ENCODE data around the gene CBFA2T3. TPM values are rescaled to one million over a fixed set of nuclear protein-coding genes. Genes with fewer than 3 reads are reported as not detected.

CBFA2T3 gene
- total RNA-seq, 2 experiments from 2014 or later: not detected

GRCh38 chr16:88966986-88967829 is 9.8 kb downstream of the CBFA2T3 start:
- Mint-ChIP-seq H3K36me3 (ENCODE audit: low read depth) (no peaks in the 10 kb centered on the region), H3K27me3 (ENCODE audit: low read depth) (peaks cover 9% of the 10 kb centered on the region), H3K9me3 (no peaks in the 10 kb centered on the region), H3K4me1 (ENCODE audit: low read depth) (peaks cover 13% of the 10 kb centered on the region), H3K4me3 (no peak overlapping the region), H3K27ac (no peak overlapping the region)
- DNase-seq: no peak
- intact Hi-C loops (cut with micrococcal nuclease): no loop called here
- CTCF ChIA-PET: no interaction called here

GRCh38 chr16:88965826-88966480 is 11.1 kb downstream of the CBFA2T3 start:
- no peak overlapping the region for H3K27ac Mint-ChIP-seq
- peaks cover 9% of the 10 kb centered on the region for H3K27me3 Mint-ChIP-seq (ENCODE audit: low read depth)
- H3K4me3 Mint-ChIP-seq: no peak overlapping the region
- no peaks in the 10 kb centered on the region for H3K9me3 Mint-ChIP-seq
- CTCF ChIA-PET: interaction anchor here (1.0 kb wide), 1 partner anchor 202 kb away, joined by 3 read pairs; no protein-coding TSS in a partner anchor
- DNase-seq: no peak
- intact Hi-C loops (cut with micrococcal nuclease): no loop called here
- no peaks in the 10 kb centered on the region for H3K36me3 Mint-ChIP-seq (ENCODE audit: low read depth)
- peaks cover 13% of the 10 kb centered on the region for H3K4me1 Mint-ChIP-seq (ENCODE audit: low read depth)

DNA sequence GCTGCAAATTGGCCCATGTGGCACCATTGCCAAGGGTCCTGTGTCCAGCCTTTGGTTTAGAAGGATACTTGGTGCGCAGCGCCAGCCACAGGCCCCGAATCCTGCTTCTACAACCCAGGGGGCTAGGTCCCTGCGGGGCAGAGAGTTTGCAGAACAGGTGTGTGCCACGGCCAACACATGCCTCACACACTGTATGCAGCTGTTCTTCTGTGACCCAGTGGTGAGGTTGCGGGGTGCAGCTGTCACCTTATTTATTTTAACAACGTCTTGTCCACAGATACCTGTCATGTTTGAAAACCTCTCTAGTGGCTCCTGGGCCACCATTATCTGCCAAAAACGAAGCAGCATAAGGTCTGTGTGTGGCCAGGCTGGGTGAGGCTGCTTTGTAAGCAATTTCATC is 11.6 kb downstream of the CBFA2T3 start:
- Mint-ChIP-seq H3K27me3 (ENCODE audit: low read depth) (peaks cover 9% of the 10 kb centered on the region), H3K27ac (no peak overlapping the region), H3K4me3 (no peak overlapping the region), H3K36me3 (ENCODE audit: low read depth) (no peaks in the 10 kb centered on the region), H3K9me3 (no peaks in the 10 kb centered on the region), H3K4me1 (ENCODE audit: low read depth) (peaks cover 13% of the 10 kb centered on the region)
- CTCF ChIA-PET: interaction anchor here (0.6 to 1.0 kb wide), 2 partner anchors 22 to 202 kb away, joined by 3 read pairs; no protein-coding TSS in a partner anchor
- no peak for DNase-seq
- intact Hi-C loops (cut with micrococcal nuclease): no loop called here

GRCh38 chr16:88964636-88965035 is 12.4 kb downstream of the CBFA2T3 start:
- CTCF ChIA-PET: interaction anchor here (0.6 kb wide), 1 partner anchor 23 kb away, joined by 3 read pairs; no protein-coding TSS in a partner anchor
- H3K36me3 Mint-ChIP-seq (ENCODE audit: low read depth): no peaks in the 10 kb centered on the region
- no peak overlapping the region for H3K27ac Mint-ChIP-seq
- no peak overlapping the region for H3K4me3 Mint-ChIP-seq
- H3K27me3 Mint-ChIP-seq (ENCODE audit: low read depth): peaks cover 11% of the 10 kb centered on the region
- no peaks in the 10 kb centered on the region for H3K9me3 Mint-ChIP-seq
- DNase-seq: no peak
- intact Hi-C loops (cut with micrococcal nuclease): no loop called here
- peaks cover 13% of the 10 kb centered on the region for H3K4me1 Mint-ChIP-seq (ENCODE audit: low read depth)

GRCh38 chr16:88963583-88963982 is 13.4 kb downstream of the CBFA2T3 start:
- no peaks in the 10 kb centered on the region for H3K36me3 Mint-ChIP-seq (ENCODE audit: low read depth)
- H3K27me3 Mint-ChIP-seq (ENCODE audit: low read depth): peaks cover 21% of the 10 kb centered on the region
- CTCF ChIA-PET: no interaction called here
- H3K9me3 Mint-ChIP-seq: no peaks in the 10 kb centered on the region
- H3K4me1 Mint-ChIP-seq (ENCODE audit: low read depth): peaks cover 12% of the 10 kb centered on the region
- intact Hi-C loops (cut with micrococcal nuclease): no loop called here
- H3K27ac Mint-ChIP-seq: no peak overlapping the region
- no peak for DNase-seq
- no peak overlapping the region for H3K4me3 Mint-ChIP-seq

DNA sequence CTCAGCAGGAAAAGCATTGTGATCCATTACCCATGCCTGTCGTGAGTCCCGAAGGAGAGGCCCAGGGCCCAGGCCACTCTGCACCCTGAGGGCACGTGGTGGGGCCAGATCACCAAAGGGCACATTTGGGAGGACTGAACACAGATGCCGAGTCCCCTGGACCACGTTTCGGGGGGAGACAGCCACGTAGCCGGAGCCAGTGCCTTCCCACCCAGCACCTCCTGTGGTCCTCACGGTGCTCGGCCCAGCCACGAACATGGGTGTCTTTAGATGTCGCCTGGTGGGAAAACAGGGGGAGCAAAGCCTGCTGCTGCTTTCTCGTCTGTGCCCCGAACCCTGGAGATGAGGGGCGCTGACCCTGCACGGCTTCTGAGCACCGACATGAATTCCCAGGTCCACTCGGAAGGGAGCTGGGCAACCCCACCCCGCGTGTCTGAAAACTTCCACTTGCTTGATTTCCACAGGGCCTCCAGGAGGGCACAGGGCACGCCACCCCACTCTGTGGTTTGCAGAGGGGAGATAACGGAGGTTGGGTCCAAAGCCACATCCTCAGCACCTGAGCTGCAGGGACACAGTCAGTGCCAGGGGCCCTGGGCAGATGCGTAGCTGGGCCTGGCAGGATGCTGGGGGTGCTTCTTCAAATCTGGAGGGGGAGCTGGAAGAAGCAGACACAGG is 14.4 kb downstream of the CBFA2T3 start:
- CTCF ChIA-PET: no interaction called here
- H3K27ac Mint-ChIP-seq: no peak overlapping the region
- no peaks in the 10 kb centered on the region for H3K36me3 Mint-ChIP-seq (ENCODE audit: low read depth)
- H3K9me3 Mint-ChIP-seq: no peaks in the 10 kb centered on the region
- H3K4me3 Mint-ChIP-seq: no peak overlapping the region
- peaks cover 26% of the 10 kb centered on the region for H3K27me3 Mint-ChIP-seq (ENCODE audit: low read depth)
- peaks cover 13% of the 10 kb centered on the region for H3K4me1 Mint-ChIP-seq (ENCODE audit: low read depth)
- intact Hi-C loops (cut with micrococcal nuclease): no loop called here
- no peak for DNase-seq

DNA sequence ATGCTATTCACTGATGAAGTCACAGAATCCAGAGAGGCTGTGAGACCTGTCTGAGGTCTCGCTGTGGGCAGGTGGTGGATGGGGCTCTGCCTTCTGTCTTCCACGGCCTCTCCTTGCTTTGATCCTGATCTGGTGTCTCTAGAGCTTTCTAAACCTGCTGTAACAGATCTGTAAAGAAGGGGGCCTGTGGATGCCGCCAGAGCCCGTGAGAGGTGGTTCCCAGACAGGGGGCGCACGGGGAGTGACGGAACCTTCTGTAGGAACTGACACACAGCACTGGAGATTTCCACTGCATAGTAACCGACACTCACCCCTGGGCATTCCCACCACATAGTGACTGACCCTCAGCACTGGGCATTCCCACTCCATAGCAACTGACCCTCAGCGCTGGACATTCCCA is 16.0 kb downstream of the CBFA2T3 start:
- H3K4me3 Mint-ChIP-seq: no peak overlapping the region
- intact Hi-C loops (cut with micrococcal nuclease): no loop called here
- H3K4me1 Mint-ChIP-seq (ENCODE audit: low read depth): peaks cover 14% of the 10 kb centered on the region
- no peak for DNase-seq
- CTCF ChIA-PET: no interaction called here
- H3K36me3 Mint-ChIP-seq (ENCODE audit: low read depth): no peaks in the 10 kb centered on the region
- no peaks in the 10 kb centered on the region for H3K9me3 Mint-ChIP-seq
- H3K27ac Mint-ChIP-seq: no peak overlapping the region
- H3K27me3 Mint-ChIP-seq (ENCODE audit: low read depth): peaks cover 29% of the 10 kb centered on the region

DNA sequence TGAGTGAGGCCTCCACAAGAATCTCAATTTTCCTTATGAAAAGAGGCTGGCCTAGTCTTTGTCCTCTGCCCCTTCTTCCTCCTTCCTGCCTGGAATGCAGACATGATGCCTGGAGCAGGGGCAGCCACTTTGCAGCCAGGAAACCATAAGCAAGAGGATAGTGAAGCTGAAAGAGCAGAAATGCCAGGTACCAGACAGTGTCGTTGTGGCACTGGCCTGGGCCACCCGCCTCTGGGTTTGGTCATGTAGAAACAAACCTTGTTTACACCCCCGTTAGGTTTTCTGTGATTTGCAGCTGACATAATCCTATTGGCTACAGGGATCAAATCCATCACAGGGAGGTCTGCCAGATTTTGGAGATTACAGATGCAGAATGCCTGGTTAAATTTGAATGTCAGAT is 16.5 kb downstream of the CBFA2T3 start:
- CTCF ChIA-PET: no interaction called here
- no peak for DNase-seq
- Mint-ChIP-seq H3K36me3 (ENCODE audit: low read depth) (no peaks in the 10 kb centered on the region), H3K27me3 (ENCODE audit: low read depth) (peaks cover 29% of the 10 kb centered on the region), H3K4me1 (ENCODE audit: low read depth) (peaks cover 14% of the 10 kb centered on the region), H3K4me3 (no peak overlapping the region), H3K9me3 (no peaks in the 10 kb centered on the region), H3K27ac (no peak overlapping the region)
- intact Hi-C loops (cut with micrococcal nuclease): no loop called here

GRCh38 chr16:88959022-88959421 is 18.0 kb downstream of the CBFA2T3 start:
- Mint-ChIP-seq H3K9me3 (no peaks in the 10 kb centered on the region), H3K27me3 (ENCODE audit: low read depth) (peaks cover 29% of the 10 kb centered on the region), H3K4me1 (ENCODE audit: low read depth) (peaks cover 14% of the 10 kb centered on the region), H3K27ac (no peak overlapping the region), H3K4me3 (no peak overlapping the region), H3K36me3 (ENCODE audit: low read depth) (no peaks in the 10 kb centered on the region)
- CTCF ChIA-PET: no interaction called here
- intact Hi-C loops (cut with micrococcal nuclease): no loop called here
- no peak for DNase-seq

GRCh38 chr16:88957887-88958577 is 19.0 kb downstream of the CBFA2T3 start:
- CTCF ChIA-PET: interaction anchor here (1.3 kb wide), 1 partner anchor 14 kb away, joined by 5 read pairs; no protein-coding TSS in a partner anchor

GRCh38 chr16:88957433-88957767 is 19.6 kb downstream of the CBFA2T3 start:
- Mint-ChIP-seq H3K27ac (no peak overlapping the region), H3K4me1 (ENCODE audit: low read depth) (peaks cover 14% of the 10 kb centered on the region), H3K9me3 (no peaks in the 10 kb centered on the region), H3K36me3 (ENCODE audit: low read depth) (no peaks in the 10 kb centered on the region), H3K4me3 (no peak overlapping the region), H3K27me3 (ENCODE audit: low read depth) (peaks cover 28% of the 10 kb centered on the region)
- CTCF ChIA-PET: interaction anchor here (1.3 kb wide), 1 partner anchor 13 kb away, joined by 5 read pairs; no protein-coding TSS in a partner anchor
- intact Hi-C loops (cut with micrococcal nuclease): no loop called here
- DNase-seq: no peak

More at GRCh38 chr16:88957887-88958577, 19.0 kb downstream of the CBFA2T3 start:
- Mint-ChIP-seq H3K4me3 (no peak overlapping the region), H3K4me1 (ENCODE audit: low read depth) (peaks cover 14% of the 10 kb centered on the region), H3K9me3 (no peaks in the 10 kb centered on the region), H3K36me3 (ENCODE audit: low read depth) (no peaks in the 10 kb centered on the region), H3K27me3 (ENCODE audit: low read depth) (peaks cover 29% of the 10 kb centered on the region), H3K27ac (no peak overlapping the region)
- DNase-seq: peak; percentile 29
- intact Hi-C loops (cut with micrococcal nuclease): no loop called here
